ENCODE measurements around the gene TCP11.
A peak's percentile ranks its signal among the peaks of the same experiment; 100 is the strongest.

TCP11 gene

DNA sequence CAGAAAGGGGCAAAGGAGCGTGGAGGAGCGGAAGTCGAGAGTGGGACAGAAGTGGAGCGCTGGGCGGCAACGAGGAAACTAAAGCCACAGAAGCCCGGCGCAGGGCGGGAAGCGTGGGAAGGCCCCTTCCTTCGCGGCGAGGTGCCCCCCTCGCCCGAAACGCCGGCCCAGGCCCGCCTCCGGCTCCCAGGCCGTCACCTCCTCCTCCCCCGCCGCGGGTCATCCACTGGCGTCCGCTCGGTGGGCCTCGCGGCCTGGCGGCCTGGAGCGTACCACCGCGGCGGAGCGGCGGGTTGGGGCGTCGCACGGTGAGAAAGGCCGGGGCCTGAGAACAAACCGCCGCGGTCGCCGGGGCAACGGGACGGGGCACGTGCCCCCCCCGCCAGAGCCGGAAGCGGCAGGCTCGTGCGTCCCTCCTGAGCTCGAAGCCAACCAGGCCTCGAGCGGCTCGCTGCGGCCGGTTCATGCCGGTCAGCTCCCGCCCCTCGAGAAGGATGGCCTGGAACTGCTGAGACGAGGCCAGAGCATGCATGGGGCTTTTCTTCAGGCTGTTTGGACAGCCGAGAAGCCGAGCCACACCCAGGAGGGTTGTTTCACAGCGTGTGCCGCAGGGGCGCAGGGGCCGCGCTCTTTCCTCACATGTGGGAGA, at the start of gene TCP11:
TSS of gene TCP11 (minus strand) at position 333 of the 649 bp plus-strand sequence. CDS start 469 bp downstream, outside the sequence.
- DNase-seq (ENCODE audit: insufficient read length, low spot score) (no peak), FAIRE-seq (no peak)

DNA sequence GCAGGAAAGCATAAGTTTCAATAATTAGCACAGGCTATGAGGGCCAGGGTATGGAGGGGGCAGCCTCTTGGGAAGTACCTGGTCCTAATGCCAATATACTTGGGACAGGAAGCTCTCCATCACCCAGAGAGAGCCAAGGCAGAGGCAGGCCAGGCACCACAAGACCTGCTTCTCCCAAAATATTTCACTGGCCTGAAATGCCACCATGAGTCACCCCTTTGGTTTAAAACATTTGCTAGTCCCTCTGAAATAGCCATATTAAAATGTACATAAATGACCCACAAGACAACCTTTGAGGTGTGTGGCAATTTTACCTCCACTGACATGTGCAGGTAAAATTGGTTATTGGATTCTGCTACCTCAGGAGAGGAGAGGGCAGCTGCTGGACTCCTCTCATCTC, 49.2 kb upstream of the TCP11 start:
- DNase-seq (ENCODE audit: insufficient read length, low spot score), result no peak
- no peak for FAIRE-seq

DNA sequence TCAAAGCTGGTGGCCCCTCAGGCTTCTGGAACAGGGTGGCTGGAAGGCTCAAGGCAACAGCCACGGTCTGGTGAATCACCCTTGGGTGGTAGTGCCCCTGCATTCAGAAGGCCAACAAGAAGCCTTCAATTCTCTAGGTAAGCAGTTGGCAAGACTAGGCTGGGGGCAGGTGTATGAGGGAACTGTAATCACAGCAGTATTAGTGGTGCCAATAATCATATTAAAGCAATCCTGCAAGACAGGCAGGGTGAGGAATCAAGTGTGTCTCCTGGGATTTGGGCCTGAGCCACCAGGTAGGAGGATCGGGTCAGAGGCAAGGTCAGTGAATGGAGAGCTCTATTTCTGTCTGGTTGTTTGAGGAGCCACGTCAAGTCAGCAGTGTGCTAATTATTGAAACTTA, 47.7 kb upstream of the TCP11 start:
- DNase-seq (ENCODE audit: insufficient read length, low spot score), result no peak

DNA sequence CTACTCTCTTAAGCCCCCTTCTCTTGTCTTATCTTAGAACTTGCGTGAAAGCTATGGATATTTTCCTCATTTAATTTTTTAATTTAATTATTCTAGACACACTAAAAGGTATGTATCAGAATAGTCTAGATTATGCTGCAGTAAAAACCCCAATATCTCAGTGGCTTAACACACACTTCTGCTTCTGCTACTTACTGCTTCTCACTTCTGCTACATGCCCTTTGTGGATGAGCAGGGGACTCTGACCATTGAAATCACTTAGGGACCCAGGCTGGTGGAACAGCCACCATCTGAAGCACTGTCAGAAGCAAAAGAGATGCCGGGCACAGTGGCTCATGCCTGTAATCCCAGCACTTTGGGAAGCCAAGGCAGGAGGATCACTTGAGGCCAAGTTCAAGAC, 45.4 kb upstream of the TCP11 start:
- no peak for FAIRE-seq
- DNase-seq (ENCODE audit: insufficient read length, low spot score), result no peak

More for the DNA sequence above, 47.7 kb upstream of the TCP11 start:
- FAIRE-seq, result no peak

DNA sequence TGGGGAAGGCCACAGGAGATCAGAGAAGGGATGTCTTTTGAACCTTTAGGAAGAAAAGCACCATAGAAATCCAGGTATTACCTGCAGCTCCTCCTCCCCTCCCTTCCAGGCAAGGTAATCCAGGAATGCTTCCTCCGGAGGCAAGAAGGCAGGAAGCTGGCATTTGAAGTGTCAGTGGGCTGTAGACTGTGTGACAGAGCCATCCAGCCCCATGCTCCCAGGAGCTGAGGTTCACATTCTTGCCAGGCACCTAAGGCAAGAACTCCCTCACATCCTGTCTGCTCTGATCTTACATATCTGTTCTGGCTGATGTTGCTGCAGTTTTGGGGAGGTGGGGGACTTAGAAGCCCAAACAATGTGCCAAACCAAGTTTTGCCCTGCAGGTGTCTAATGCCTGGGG, 44.8 kb upstream of the TCP11 start:
- no peak for FAIRE-seq
- no peak for DNase-seq (ENCODE audit: insufficient read length, low spot score)

DNA sequence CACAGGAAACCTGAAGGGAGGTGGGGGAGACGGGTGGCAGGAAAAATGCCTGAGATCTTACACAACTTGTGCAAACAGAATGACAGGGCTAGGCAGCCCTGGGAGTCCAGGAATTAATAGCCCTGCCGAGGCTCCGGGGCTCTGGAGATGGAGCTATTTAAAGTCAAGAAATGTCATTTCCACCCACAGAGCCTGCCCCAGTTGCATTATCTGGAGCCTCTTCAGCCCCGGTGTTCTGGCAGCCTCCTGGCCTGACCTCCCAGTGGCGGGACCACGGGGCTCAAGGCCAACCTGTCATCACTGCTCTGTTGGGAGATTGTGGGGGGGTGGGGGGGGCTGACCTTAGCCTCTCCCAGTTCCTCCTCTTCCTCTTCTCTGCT, 44.2 kb upstream of the TCP11 start:
- DNase-seq (ENCODE audit: insufficient read length, low spot score) (no peak), FAIRE-seq (no peak)

DNA sequence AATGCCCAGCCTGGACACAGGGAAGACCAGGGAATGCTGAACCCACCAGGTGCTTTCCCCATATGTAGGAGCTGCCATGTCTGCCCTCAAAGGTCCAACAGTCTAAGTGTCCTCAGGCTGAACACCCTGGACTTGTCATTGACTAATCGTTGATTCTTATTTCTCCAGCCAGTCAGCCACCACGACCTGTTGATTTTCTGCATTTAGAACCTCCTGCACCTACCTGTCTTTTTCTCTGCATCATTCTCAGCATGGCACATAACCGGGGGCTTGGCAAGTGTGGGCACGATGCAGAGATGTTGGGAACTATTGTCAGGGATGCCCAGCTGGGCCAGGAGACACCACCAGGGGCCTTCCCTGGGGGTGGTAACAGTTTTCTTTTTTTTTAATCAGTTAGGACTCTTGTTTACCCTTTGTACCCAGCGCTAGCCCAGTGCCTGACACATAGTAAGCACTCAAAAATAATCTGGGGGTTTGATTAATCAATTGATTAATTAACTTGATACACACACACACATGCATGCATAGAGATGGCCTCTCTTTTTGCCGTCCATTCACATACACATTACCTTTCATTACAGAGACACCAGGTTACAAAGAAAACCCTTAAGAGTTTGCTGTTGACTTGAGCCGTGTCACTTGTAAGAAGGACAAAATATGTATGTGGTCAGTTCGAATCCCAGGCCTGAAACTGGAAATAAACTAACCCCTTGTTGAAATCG, 43.6 kb upstream of the TCP11 start:
- DNase-seq (ENCODE audit: insufficient read length, low spot score) (no peak), FAIRE-seq (no peak)

DNA sequence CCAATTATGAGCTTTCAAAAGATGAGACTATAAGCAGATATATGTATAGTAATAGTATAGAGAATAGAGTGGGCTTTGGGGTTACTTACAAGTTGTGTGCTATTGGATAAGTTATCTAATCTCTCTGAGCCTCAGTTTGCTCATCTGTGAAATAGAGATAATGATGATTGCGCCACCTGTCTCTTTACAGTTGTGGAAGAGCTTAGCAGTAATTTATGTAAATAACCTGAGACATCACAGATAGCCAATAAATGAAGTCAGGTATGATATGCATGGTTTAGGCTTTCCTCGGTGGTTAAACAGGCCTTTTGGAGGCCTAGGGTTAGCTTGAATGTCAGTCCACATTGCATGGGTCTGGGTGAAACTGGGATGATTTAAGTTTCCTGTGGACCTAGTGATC, 42.8 kb upstream of the TCP11 start:
- no peak for FAIRE-seq
- DNase-seq (ENCODE audit: insufficient read length, low spot score), result no peak

DNA sequence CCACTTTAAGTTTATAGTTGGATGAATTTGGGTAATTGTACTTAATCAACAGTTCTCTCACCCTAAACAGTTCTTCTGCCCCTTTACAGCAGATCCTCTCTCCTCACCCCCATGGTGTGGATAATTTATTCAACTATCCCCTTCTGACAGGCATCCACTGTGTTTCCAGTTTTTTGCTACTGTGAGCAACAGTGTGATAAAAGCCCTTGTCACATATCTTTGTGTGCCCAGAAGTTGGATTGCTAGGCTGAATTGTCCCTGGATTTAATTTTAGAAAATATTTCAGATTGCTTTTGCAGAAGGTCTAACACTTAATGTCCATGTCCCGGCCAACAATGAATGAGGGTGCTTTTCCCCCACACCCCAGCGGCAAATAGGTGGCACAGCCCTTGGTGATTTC, 42.1 kb upstream of the TCP11 start:
- no peak for FAIRE-seq
- DNase-seq (ENCODE audit: insufficient read length, low spot score), result no peak

DNA sequence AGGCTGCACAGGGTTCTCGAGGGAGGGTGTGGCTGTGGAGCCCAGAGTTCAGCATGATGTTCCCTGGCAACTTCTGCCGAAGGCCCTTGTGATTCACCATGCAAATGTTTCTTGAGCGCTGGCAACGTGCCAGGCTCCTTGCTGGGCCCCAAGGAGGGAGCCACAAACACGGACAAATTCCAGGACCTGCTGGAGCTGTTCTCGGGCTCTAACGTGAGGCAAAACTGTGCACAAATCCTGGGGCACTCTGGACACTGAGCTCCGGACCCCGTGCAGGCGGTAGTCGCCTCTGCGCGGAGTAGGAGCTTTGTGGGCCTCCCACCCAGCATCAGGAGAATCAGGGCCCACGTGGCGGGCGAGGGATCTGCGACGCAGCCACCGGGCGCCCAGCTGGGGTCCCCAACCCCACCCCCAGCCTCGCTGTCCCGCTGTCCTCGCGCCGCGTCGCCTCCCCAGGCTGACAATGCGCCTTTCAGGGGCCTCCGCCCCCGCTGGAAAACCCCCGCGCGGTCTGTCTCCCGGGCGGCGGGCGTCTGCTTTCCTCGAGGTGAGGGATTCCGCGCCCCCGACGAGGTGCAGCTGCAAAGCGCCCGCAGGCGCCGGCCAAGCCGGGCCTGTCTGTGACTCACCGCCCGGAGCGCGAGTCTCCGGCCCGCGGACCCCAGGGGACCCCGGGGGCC, 40.9 kb upstream of the TCP11 start:
- no peak for FAIRE-seq
- no peak for DNase-seq (ENCODE audit: insufficient read length, low spot score)

DNA sequence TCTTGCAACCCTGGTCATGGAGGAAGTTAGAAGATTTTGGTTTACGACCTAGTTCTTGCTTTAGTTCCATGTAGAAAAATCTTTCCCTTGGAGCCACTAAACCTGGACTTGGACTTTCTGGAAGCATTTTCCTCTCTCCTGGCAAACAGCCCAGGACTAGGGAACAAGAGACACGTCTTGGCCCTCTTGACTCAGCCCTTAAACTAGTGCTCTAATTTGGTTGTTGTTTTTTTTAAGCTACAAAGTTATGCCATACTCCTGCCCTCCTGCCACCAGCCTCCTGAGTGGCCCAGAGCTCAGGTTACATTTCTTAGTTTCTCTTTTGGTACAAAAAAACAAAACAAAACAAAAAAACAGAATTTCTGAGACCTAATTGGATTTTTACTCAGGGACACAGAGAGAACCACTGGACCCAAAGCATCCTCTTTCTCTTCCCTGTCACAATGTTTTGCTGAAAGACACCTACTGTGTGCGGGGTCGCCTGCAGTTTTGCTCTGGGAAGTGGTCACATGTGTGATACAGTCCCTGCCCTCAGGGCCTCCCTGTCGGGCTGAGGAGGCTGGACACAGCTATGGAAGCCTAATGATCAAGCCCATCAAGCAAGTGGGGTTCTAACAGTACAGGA, 40.3 kb upstream of the TCP11 start:
- no peak for DNase-seq (ENCODE audit: insufficient read length, low spot score)
- FAIRE-seq, result no peak

DNA sequence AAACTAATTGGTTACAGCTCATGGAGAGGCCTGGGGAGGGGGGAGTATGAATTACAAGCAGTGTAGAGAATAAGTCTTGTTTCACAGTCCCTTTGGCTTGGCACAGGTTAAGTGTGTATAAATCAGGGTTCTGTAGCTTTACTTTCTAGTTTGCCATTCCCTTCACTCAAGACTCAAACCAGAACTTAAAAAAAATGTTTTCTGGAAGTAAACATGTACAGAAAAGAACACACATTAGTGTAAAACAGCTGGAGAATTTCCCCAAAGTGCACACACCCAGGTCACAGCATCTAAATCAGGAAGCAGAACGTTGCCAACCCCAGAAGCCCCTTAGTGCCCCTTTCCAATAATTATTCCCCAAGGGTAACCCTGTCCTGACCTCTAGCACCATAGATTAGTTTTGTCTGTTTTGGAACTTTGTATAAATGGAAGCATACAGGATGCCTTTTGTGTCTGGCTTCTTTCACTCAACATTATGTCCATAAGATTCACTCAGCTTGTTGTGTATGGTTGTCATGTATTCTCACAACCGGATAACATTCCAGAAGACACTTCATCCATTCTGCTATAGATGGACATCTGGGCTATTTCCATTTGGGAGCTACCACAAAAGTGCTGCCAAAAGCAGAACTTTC, 38.9 kb upstream of the TCP11 start:
- no peak for FAIRE-seq

DNA sequence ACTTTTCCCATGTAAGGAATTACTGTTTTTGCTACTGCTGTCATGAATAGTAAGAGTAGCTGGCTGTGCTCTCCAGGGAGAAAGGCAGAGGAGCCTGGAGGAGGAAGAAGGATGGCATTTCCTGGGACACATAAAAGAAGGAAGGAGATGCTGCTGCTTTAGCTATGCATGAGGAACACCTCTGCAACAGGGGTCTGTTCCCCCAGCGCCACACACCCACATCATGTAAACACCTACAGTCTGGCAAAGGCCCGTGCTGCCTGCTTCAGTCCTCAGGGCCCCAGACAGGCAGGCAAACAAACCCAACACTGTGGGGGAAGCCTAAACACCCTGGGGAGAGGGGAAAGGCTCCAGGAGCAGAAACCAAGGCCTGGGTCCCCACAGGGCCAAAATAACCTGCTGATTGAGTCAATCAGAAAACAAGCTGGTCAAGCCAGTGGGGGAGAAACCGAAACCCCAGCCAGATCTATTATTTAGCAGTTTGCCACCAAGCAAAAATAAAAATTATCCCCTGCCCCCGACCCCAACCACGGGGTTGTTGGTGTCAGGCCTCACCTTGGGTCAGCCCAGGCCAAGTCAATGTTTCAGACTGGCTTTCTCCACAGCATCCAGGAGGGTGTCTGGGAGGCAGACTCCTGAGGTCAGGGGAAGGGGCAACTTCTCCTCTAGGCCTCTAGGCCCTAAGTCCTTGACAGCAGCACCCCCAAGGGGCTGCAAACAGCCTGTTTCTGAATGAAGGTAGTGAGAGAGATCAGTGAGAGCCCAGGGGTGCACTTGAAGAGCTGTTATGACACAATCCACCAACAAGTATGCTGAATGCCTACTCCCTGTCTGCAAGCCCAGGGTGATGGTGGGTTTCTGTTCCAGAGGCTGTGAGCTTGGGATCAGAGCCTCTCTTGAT, 38.0 kb upstream of the TCP11 start:
- DNase-seq (ENCODE audit: insufficient read length, low spot score) (peak; percentile 22), FAIRE-seq (no peak)

More for the DNA sequence above, 38.9 kb upstream of the TCP11 start:
- no peak for DNase-seq (ENCODE audit: insufficient read length, low spot score)

DNA sequence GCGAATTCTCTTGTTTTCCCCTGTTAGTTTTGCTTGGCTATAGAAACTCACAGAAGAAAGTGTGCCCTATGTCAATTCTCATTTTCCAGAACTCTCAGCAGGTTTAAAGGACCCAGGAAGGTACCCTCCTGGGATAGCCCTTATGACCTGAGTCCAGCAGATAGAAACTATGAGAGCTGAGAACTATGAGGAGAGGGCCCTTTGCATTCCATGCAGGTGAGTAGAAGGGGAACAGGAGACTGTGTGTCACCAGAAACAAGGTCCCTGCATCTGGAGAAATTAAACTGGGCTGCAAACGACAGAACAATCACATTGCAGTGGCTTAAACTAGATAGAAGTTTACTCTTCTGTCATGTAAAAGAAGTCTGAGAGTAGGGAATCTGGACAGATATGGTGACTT, 36.9 kb upstream of the TCP11 start:
- FAIRE-seq, result no peak
- DNase-seq (ENCODE audit: insufficient read length, low spot score), result no peak

DNA sequence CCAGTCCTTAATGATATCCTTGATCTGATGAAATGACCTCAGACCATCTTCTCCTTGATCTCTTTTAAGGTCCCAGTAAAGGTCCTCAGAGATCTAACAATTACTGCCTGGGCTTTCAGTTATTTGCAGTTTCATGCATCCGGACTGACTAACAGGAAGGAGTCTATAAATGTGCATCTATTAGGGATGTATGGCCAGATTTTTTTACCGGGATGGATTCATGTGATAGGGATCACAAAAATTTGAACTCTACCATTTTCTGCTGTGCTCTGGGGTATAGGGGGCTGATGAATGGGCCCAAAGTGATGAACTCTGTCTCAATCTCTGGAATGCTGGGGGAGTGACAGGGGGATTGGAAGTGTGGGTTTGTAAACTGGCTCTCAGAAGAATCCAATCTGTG, 36.5 kb upstream of the TCP11 start:
- FAIRE-seq (no peak), DNase-seq (ENCODE audit: insufficient read length, low spot score) (no peak)

DNA sequence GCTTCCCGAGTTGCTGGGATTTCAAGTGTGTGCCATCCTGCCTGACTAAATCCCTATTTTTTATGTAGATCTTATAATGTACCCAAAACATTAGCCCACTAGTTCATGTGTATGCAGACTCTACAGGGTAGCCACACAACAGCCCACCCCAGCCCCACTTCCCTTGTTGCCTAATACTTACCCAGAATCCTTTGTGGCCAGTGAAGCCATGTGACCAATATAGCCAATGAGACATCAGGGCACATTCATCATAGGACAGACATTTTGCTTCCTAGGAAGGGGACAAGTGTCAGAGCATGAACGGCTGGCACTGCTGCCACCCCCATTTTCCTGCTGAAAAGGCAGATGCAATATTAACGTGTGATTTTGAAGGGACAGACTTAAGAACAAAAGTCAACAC, 36.0 kb upstream of the TCP11 start:
- FAIRE-seq (no peak), DNase-seq (ENCODE audit: insufficient read length, low spot score) (no peak)

DNA sequence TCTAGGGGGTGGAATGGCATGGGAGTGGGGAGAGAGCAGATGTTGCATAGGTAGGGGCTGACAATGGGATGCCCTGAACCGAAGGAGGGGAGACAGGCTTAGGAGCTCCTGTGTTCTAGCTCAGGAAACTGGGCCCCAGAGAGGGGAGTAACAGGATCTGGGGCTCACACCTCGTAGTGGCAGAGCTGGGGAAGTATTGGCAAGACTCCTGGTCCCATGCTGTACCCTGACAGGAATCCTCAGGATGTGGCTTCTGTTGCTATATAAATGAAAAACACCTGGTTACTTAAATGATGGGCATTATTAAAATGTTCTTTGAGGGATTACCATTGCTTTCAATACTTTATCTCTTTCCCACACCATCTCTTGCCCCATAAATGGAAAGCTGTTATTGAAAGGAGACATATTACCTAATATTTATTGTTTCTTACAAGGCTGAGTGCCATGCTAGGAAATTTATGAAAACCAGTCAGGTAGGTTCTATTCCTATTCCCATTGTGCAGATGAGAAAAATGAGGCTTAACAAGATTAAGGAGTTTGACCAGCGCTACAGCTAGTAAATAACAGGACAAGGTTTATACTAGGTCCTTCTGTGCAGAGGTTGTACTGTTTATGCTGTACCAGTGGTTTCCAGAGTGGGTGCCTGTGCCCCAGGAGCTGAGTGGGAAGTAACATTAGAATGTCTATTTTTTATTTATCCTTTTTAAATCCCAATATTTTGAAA, 35.3 kb upstream of the TCP11 start:
- FAIRE-seq (no peak), DNase-seq (ENCODE audit: insufficient read length, low spot score) (no peak)

DNA sequence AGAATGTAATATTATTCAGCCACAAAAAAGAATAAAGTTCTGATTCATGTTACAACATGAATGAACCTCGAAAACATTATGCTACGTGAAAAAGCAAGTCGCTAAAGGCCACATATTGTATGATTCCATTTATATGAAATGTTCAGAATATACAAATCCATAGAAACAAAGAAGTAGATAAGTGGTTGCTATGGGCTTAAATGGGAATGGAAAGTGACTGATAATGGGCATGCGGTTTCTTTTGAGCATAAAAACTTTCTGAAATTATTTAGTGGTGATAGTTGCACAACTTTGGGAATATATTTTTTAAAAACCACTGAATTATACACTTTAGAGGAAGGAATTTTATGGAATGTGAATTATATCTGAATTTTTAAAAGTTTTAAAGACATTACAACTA, 33.4 kb upstream of the TCP11 start:
- DNase-seq (ENCODE audit: insufficient read length, low spot score) (no peak), FAIRE-seq (no peak)

DNA sequence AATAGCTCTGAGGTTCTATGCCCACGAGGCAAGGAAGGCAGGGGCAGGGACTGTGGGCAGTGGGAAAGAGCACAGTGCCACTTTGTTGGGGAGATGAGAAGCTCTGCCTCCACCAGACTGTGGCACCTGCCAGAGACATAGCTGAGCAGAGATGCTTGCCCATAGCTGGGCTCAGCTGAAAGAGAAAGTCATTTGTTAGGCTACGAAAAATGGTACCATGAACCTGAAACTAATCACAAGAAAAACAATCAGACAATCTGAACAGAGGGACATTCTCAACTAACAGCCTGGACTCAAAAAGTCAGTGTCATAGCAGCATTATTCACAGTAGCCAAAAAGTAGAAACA, 32.9 kb upstream of the TCP11 start:
- FAIRE-seq, result no peak
- DNase-seq (ENCODE audit: insufficient read length, low spot score), result no peak

All from GM19239 (cell line).